Activated CD4-positive, alpha-beta T cell treated with anti-CD3 and anti-CD28 coated beads, Interleukin-2, amount 10 ng/mL, durations not matched to agents 24 days and 14 days (primary cell): ENCODE measurements around the gene LRRC52. TPM values are rescaled to one million over a fixed set of nuclear protein-coding genes. Genes with fewer than 3 reads are reported as not detected.

Source experiments
- DNase-seq: peaks from one replicate; pipeline ENCODE4 v3.0.0; 2022
- H3K27ac Mint-ChIP-seq: one replicate; pipeline ENCODE4 v1.8.0; 2022; ENCODE audit warnings: mild to moderate bottlenecking, mixed read lengths
- H3K27me3 Mint-ChIP-seq: one replicate; pipeline ENCODE4 v1.8.0; 2022; ENCODE audit warnings: mixed read lengths
- H3K36me3 Mint-ChIP-seq: one replicate; pipeline ENCODE4 v1.8.0; 2022; ENCODE audit warnings: low read depth, mild to moderate bottlenecking, mixed read lengths
- H3K4me1 Mint-ChIP-seq: one replicate; pipeline ENCODE4 v1.8.0; 2021; ENCODE audit warnings: mixed read lengths
- H3K4me3 Mint-ChIP-seq: one replicate; pipeline ENCODE4 v1.8.0; 2022; ENCODE audit warnings: mild to moderate bottlenecking, moderate library complexity, mixed read lengths
- H3K9me3 Mint-ChIP-seq: one replicate; pipeline ENCODE4 v1.8.0; 2021; ENCODE audit warnings: mixed read lengths
- intact Hi-C: fragments of 100-400 bp; cut with micrococcal nuclease; formaldehyde crosslinking; loops from one replicate; pipeline ENCODE4 v1.15.1; 2023
- total RNA-seq: library from RNA; stranded (reverse); gene quantifications from 2 replicates; pipeline ENCODE4 v1.2.3, GENCODE V29; 2022

The LRRC52 gene
- total RNA-seq, 1 donor from 2014 or later, result not detected

DNA sequence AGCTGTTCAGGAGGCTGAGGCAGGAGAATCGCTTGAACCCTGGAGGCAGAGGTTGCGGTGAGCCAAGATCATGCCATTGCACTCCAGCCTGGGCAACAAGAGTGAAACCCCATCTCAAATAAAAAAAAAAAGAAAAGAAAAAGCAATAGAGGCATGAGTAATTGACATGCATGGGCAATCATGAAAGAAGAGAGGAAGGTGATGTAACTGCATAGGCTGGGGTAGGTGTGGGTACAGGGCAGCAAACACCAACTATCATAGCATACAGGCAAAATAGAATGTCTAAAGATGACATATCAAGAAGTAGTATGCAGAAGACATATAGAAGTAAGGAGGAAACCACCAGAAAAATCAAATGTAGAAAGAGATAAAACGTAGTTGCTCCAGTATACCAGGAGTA, 68.3 kb downstream of the LRRC52 start:
- DNase-seq, result no peak
- no peak overlapping the region for H3K27ac Mint-ChIP-seq
- no peak overlapping the region for H3K4me3 Mint-ChIP-seq
- H3K4me1 Mint-ChIP-seq, result no peaks in the 10 kb centered on the region
- H3K27me3 Mint-ChIP-seq, result peaks cover 28% of the 10 kb centered on the region
- no peaks in the 10 kb centered on the region for H3K9me3 Mint-ChIP-seq
- intact Hi-C loops, result no loop called here
- H3K36me3 Mint-ChIP-seq, result no peaks in the 10 kb centered on the region

Other genes starting within 250 kb of the LRRC52 start
- not detected in 2 replicates for gene LMX1A, start 187.3 kb upstream of the LRRC52 start, total RNA-seq
- not detected in 2 replicates for gene RXRG, start 98.9 kb upstream of the LRRC52 start, total RNA-seq
- gene MGST3, start 87.2 kb downstream of the LRRC52 start, total RNA-seq, result 25.7 and 28.1 TPM in 2 replicates
- gene ALDH9A1, start 154.6 kb downstream of the LRRC52 start, total RNA-seq, result 41.8 and 43.8 TPM in 2 replicates
- 91.8 and 94.3 TPM in 2 replicates for gene TMCO1, start 224.9 kb downstream of the LRRC52 start, total RNA-seq